Suprapubic skin (tissue), 4 donors: ENCODE results near the gene SYNE1. TPM values are rescaled to one million over a fixed set of nuclear protein-coding genes. Genes with fewer than 3 reads are reported as not detected.

Experiments
- DNase-seq, 2 donors: peaks; one replicate each; pipeline ENCODE4 v3.0.0-alpha.2; 2019; ENCODE audit warnings: low spot score in 2 of 2
- H3K27ac ChIP-seq: fragments of 200-600 bp; sonication (generic); one replicate; pipeline ENCODE4 v1.5.1; 2019
- H3K27me3 ChIP-seq: fragments of 200-600 bp; sonication (generic); one replicate; pipeline ENCODE4 v1.5.1; 2019
- H3K36me3 ChIP-seq: fragments of 200-600 bp; sonication (generic); one replicate; pipeline ENCODE4 v1.5.1; 2019
- H3K4me1 ChIP-seq: fragments of 200-600 bp; sonication (generic); one replicate; pipeline ENCODE4 v1.5.1; 2019
- H3K4me3 ChIP-seq: fragments of 200-600 bp; sonication (generic); one replicate; pipeline ENCODE4 v1.5.1; 2019; ENCODE audit warnings: mild to moderate bottlenecking
- H3K9me3 ChIP-seq: fragments of 200-600 bp; sonication (generic); one replicate; pipeline ENCODE4 v1.5.1; 2019
- EP300 ChIP-seq: sonication (generic); formaldehyde crosslinking; IDR thresholded peaks from one replicate; pipeline ENCODE4 v1.6.1; 2017; ENCODE audit warnings: antibody characterized with exemption
- POLR2A ChIP-seq, 2 donors: fragments of 450-650 bp; IDR thresholded peaks; one replicate each; pipeline ENCODE4 v1.6.1; 2017; ENCODE audit warnings: antibody characterized with exemption in 2 of 2, mild to moderate bottlenecking in 2 of 2, moderate library complexity in 2 of 2
- POLR2AphosphoS5 ChIP-seq, 3 donors: sonication (generic); formaldehyde crosslinking; IDR thresholded peaks; one replicate each; pipeline ENCODE4 v1.6.1; 2017; ENCODE audit warnings: antibody characterized with exemption in 3 of 3
- WGBS: methylation state at CpG from one replicate; pipeline ENCODE4 v1.1.5; 2018; 5-methylcytosine and 5-hydroxymethylcytosine counted together
- total RNA-seq, 4 donors: library from RNA; depleted of rRNA; stranded (reverse); fragments of >200 nt; gene quantifications; one replicate each; pipeline ENCODE4 v1.1.0, GENCODE V29; 2016
- TF ChIP-seq, protein P1 (sequence below), 2 donors: fragments of 200-600 bp in 1 of 2; fragments of 450-650 bp in 1 of 2; sonication (generic) in 1 of 2; IDR thresholded peaks; one replicate each; pipeline ENCODE4 v1.5.1; 2016 to 2019; ENCODE audit warnings: antibody characterized with exemption in 2 of 2, mild to moderate bottlenecking in 1 of 2, moderate library complexity in 1 of 2

SYNE1 gene
- total RNA-seq, 4 donors from 2014 or later = 105 to 184 (median 132) TPM

DNA sequence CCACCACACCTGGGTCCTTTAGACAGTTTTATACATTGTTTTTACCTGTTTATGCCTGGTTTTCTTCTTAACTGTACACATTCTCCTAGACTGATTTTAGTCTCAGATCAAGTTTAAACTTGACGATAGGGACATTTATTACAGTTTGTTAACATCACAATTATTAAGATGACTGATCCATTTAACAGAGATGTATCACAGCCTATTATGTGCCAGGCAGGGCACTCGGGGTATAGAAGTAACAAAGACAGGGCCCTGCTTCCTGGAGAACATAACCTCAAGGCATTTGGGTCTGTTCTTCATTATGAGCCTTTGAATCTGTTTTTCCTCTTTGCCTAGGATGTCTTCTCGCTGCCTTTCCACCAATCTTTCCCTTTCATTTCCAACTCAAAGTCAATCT lies 449.2 kb downstream of the SYNE1 start:
- no peak overlapping the region for H3K27ac ChIP-seq
- H3K4me1 ChIP-seq = no peaks in the 10 kb centered on the region
- no peak overlapping the region for H3K4me3 ChIP-seq
- no peaks in the 10 kb centered on the region for H3K27me3 ChIP-seq
- H3K36me3 ChIP-seq = no peaks in the 10 kb centered on the region
- no peaks in the 10 kb centered on the region for H3K9me3 ChIP-seq
- no peak for DNase-seq
- no peak for TF ChIP-seq EP300
- TF ChIP-seq, protein P1, sequence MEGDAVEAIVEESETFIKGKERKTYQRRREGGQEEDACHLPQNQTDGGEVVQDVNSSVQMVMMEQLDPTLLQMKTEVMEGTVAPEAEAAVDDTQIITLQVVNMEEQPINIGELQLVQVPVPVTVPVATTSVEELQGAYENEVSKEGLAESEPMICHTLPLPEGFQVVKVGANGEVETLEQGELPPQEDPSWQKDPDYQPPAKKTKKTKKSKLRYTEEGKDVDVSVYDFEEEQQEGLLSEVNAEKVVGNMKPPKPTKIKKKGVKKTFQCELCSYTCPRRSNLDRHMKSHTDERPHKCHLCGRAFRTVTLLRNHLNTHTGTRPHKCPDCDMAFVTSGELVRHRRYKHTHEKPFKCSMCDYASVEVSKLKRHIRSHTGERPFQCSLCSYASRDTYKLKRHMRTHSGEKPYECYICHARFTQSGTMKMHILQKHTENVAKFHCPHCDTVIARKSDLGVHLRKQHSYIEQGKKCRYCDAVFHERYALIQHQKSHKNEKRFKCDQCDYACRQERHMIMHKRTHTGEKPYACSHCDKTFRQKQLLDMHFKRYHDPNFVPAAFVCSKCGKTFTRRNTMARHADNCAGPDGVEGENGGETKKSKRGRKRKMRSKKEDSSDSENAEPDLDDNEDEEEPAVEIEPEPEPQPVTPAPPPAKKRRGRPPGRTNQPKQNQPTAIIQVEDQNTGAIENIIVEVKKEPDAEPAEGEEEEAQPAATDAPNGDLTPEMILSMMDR (IDR thresholded peaks at IDR 0.05) = no peak
- WGBS = 66% methylated on average over 3 of the region's 3 CpGs

DNA sequence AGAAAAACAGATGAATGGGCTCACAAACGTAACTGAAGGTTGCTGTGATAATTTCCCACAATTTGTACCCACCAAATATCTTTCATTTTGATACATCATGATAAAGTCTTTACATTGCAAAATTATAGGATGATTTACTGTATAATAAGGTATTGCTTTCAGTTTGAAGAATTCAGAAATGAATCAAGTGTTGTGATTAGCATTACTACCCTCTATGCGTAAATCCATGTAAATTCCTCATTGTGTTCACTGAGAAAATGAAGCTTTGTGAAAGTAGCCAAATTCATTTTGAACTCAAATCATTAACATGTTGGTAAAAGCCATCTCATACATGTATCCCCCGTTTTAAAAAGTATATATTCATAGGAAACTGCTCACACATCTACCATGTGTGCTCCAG lies 450.3 kb downstream of the SYNE1 start:
- Histone ChIP-seq H3K9me3 (no peaks in the 10 kb centered on the region), H3K4me1 (no peaks in the 10 kb centered on the region), H3K4me3 (no peak overlapping the region), H3K36me3 (no peaks in the 10 kb centered on the region), H3K27ac (no peak overlapping the region), H3K27me3 (no peaks in the 10 kb centered on the region)
- DNase-seq = no peak
- 93% methylated on average over 3 of the region's 3 CpGs for WGBS
- TF ChIP-seq POLR2A (IDR thresholded peaks at IDR 0.05) (no peak), EP300 (no peak), POLR2AphosphoS5 (IDR thresholded peaks at IDR 0.05) (no peak)
- TF ChIP-seq, protein P1 (IDR thresholded peaks at IDR 0.05) = no peak

DNA sequence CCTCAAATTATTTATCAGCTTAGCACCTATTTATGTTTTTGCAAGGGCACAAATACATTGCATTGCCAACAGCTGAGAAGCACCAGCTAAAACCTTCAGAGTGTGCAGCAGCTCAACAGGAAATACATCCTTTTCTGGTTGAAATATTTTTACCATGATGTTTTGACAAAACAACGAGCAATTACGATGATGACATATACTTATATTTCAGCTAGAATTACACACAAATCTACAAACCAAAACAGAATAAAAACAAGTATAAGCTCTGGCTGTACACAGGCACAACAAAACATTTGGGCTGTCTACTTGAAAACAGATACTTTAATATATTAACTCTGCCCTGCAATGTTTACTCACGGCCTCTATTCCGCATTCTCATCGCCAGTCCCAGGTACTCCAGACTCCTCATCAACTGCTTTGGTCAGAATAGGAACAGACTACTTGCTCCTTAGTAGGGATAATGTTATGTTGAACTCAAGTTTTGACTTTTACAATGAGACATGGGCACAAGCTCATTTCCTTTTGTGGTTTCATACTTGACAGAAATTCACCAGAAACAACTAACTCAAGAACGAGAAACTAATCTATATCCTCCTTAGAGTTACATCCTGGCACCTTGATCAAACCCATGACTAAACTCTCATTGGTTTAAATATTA lies 452.1 kb downstream of the SYNE1 start:
- no peaks in the 10 kb centered on the region for H3K36me3 ChIP-seq
- TF ChIP-seq POLR2AphosphoS5 (IDR thresholded peaks at IDR 0.05) = no peak
- TF ChIP-seq, protein P1 (IDR thresholded peaks at IDR 0.05) = no peak
- no peak for TF ChIP-seq POLR2A (IDR thresholded peaks at IDR 0.05)
- no peak for TF ChIP-seq EP300
- H3K4me1 ChIP-seq = no peaks in the 10 kb centered on the region
- WGBS = 78% methylated on average over 6 of the region's 6 CpGs
- DNase-seq = no peak
- H3K27me3 ChIP-seq = no peaks in the 10 kb centered on the region
- no peaks in the 10 kb centered on the region for H3K9me3 ChIP-seq
- no peak overlapping the region for H3K4me3 ChIP-seq
- H3K27ac ChIP-seq = no peak overlapping the region

DNA sequence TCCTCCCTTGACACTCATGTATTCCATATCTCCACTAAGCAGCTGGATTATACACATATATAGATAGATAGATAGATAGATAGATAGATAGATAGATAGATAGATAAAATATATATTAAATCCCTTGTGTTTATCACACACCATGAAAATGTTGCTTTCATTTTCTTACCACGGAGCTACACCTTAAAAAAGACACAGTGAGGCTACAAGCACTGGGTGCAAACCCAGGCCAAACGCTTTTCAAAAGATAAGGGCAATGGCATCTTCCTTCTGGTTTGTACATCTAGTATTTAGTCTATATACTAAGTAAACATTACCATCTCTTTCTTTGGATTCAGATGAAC lies 452.6 kb downstream of the SYNE1 start:
- no peak for TF ChIP-seq POLR2AphosphoS5 (IDR thresholded peaks at IDR 0.05)
- no peak for TF ChIP-seq EP300
- no peak for TF ChIP-seq POLR2A (IDR thresholded peaks at IDR 0.05)
- TF ChIP-seq, protein P1 (IDR thresholded peaks at IDR 0.05) = no peak
- no peak overlapping the region for H3K4me3 ChIP-seq
- H3K4me1 ChIP-seq = no peaks in the 10 kb centered on the region
- no peak overlapping the region for H3K27ac ChIP-seq
- H3K36me3 ChIP-seq = no peaks in the 10 kb centered on the region
- no peak for DNase-seq
- WGBS = 88% methylated on average over 2 of the region's 2 CpGs
- H3K9me3 ChIP-seq = no peaks in the 10 kb centered on the region
- no peaks in the 10 kb centered on the region for H3K27me3 ChIP-seq

DNA sequence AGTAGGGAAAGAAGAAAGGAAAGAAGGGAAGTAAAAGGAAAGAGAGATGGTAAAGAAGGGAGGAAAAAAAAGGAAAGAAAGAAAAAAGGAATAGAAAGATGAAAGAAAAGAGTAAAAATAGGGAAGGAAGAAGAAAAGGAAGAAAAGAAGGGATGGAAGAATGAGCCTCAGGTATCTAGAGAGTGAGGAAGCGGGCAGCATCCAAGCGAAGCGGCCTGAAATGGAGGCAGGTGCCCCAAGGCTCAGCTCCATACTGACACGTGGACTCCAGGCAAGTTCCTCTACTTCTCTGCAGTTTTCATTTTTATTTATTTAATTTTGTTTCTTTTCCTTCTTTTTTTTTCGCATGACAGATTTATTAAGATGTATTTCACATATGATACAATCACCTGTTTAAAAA lies 456.6 kb downstream of the SYNE1 start:
- Histone ChIP-seq H3K9me3 (no peaks in the 10 kb centered on the region), H3K4me1 (no peaks in the 10 kb centered on the region), H3K27ac (no peak overlapping the region), H3K36me3 (peaks cover 4% of the 10 kb centered on the region), H3K27me3 (no peaks in the 10 kb centered on the region), H3K4me3 (no peak overlapping the region)
- TF ChIP-seq EP300 (no peak), POLR2AphosphoS5 (IDR thresholded peaks at IDR 0.05) (no peak), POLR2A (IDR thresholded peaks at IDR 0.05) (no peak)
- TF ChIP-seq, protein P1 (IDR thresholded peaks at IDR 0.05) = no peak
- no peak for DNase-seq
- WGBS = 95% methylated on average over 5 of the region's 5 CpGs
